GM12878 (cell line): ENCODE results near the gene ZNF804A. TPM values are rescaled to one million over a fixed set of nuclear protein-coding genes. Genes with fewer than 3 reads are reported as not detected.

ENCODE experiments used
- ATAC-seq: fragments of 200-7000 bp; cut with Tn5 transposase; 3 replicates; pipeline ENCODE4 v1.9.1; 2020; ENCODE audit warnings: mild to moderate bottlenecking, moderate library complexity
- BruUV-seq: library from RNA; stranded (reverse); fragments of 400-500 nt; replicated peaks from 2 replicates; lab custom pipeline; 2021; lab: Mats Ljungman, UMichigan
- CTCF ChIA-PET: fragments of 300-600 bp; sonication (Branson Sonifier 250); formaldehyde crosslinking; extraction: SDS; loops from one replicate; lab custom pipeline; 2021; ENCODE audit warnings: inconsistent platforms; lab: Yijun Ruan, JAX
- POLR2A ChIA-PET: fragments of 350-600 bp; formaldehyde crosslinking; extraction: SDS; loops from one replicate; lab custom pipeline; 2021; ENCODE audit warnings: inconsistent platforms; lab: Charles Lee
- RAD21 ChIA-PET: fragments of 300-600 bp; sonication (Branson Sonifier 250); formaldehyde crosslinking; loops from one replicate; lab custom pipeline; 2023; ENCODE audit warnings: antibody characterized with exemption; ENCODE audit not compliant: unreplicated experiment; lab: Charles Lee
- SMC1A ChIA-PET: fragments of 300-600 bp; sonication (Branson Sonifier 250); formaldehyde crosslinking; loops from one replicate; lab custom pipeline; 2023; ENCODE audit not compliant: unreplicated experiment, uncharacterized antibody; lab: Charles Lee
- DNase-seq: peaks from one replicate; pipeline ENCODE4 v3.0.0-alpha.2; 2011; ENCODE audit warnings: low read depth, low spot score
- FAIRE-seq: peaks from 3 replicates; lab custom pipeline; 2011; peaks lifted over from hg19 to GRCh38; lab: Jason Lieb, UNC
- H2AFZ ChIP-seq: 2 replicates; pipeline ENCODE4 v1.6.0; 2011; ENCODE audit warnings: low read depth, low read length, control low read depth; ENCODE audit not compliant: control insufficient read depth
- H3K27ac ChIP-seq: 2 replicates; pipeline ENCODE4 v1.5.1; 2011; ENCODE audit warnings: control low read depth; ENCODE audit not compliant: control insufficient read depth, insufficient read depth
- H3K27me3 ChIP-seq, 2 experiments: replicated peaks in 1 of 2; 2 replicates each; pipeline versions ENCODE4 v1.6.0 to v1.6.1; 2011; ENCODE audit warnings: low read length in 1 of 2; ENCODE audit not compliant: control insufficient read depth in 2 of 2, insufficient read depth in 2 of 2
- H3K36me3 ChIP-seq, 2 experiments: 2 replicates each; pipeline ENCODE4 v1.5.1; 2011; ENCODE audit warnings: low read length in 1 of 2; ENCODE audit not compliant: control insufficient read depth in 2 of 2, insufficient read depth in 2 of 2
- H3K4me1 ChIP-seq: 2 replicates; pipeline ENCODE4 v1.6.1; 2011; ENCODE audit warnings: mild to moderate bottlenecking, low read length, moderate library complexity, mixed read lengths; ENCODE audit not compliant: control insufficient read depth, insufficient read depth
- H3K4me2 ChIP-seq: 2 replicates; pipeline ENCODE4 v1.6.0; 2011; ENCODE audit warnings: control low read depth; ENCODE audit not compliant: control insufficient read depth, insufficient read depth
- H3K4me3 ChIP-seq: fragments of 200-600 bp; sonication (generic); 2 replicates; pipeline ENCODE4 v1.5.1; 2016
- H3K79me2 ChIP-seq: 2 replicates; pipeline ENCODE4 v1.6.0; 2011; ENCODE audit warnings: low read length; ENCODE audit not compliant: control insufficient read depth, insufficient read depth
- H3K9ac ChIP-seq: 2 replicates; pipeline ENCODE4 v1.8.0; 2011; ENCODE audit warnings: low read length, control low read depth, mixed read lengths; ENCODE audit not compliant: control insufficient read depth, insufficient read depth
- H3K9me3 ChIP-seq: replicated peaks from 3 replicates; pipeline ENCODE4 v1.5.1; 2011; ENCODE audit warnings: mild to moderate bottlenecking, low read length; ENCODE audit not compliant: control insufficient read depth, insufficient read depth
- H4K20me1 ChIP-seq: 2 replicates; pipeline ENCODE4 v1.6.0; 2011; ENCODE audit not compliant: control insufficient read depth, insufficient read depth
- BCLAF1 ChIP-seq: fragments of 450-650 bp; IDR thresholded peaks from 2 replicates; pipeline ENCODE4 v1.6.1; 2017; ENCODE audit warnings: antibody characterized with exemption, mild to moderate bottlenecking, moderate library complexity
- HCFC1 ChIP-seq: fragments of 150-350 bp; IDR thresholded peaks from 2 replicates; pipeline ENCODE4 v1.6.1; 2014; ENCODE audit warnings: low read length
- LARP7 ChIP-seq: fragments of 450-650 bp; IDR thresholded peaks from 2 replicates; pipeline ENCODE4 v1.6.1; 2017; ENCODE audit warnings: mild to moderate bottlenecking
- POU2F2 ChIP-seq: IDR thresholded peaks from 3 replicates; pipeline ENCODE4 v1.6.1; 2011; ENCODE audit warnings: low read depth, mild to moderate bottlenecking, low read length, borderline replicate concordance
- REST ChIP-seq: IDR thresholded peaks from 2 replicates; pipeline ENCODE4 v1.6.1; 2012; ENCODE audit warnings: mild to moderate bottlenecking, low read depth, low read length
- SIX5 ChIP-seq: IDR thresholded peaks from 2 replicates; pipeline ENCODE4 v1.6.1; 2011; ENCODE audit warnings: mild to moderate bottlenecking, low read depth, low read length, moderate library complexity; ENCODE audit not compliant: severe bottlenecking
- SMC3 ChIP-seq: IDR thresholded peaks from 2 replicates; pipeline ENCODE4 v1.6.1; 2011; ENCODE audit warnings: low read length, improper control_type of control experiment, borderline replicate concordance
- TCF7 ChIP-seq: IDR thresholded peaks from 2 replicates; pipeline ENCODE4 v1.6.1; 2014; ENCODE audit warnings: antibody characterized with exemption, borderline replicate concordance
- USF2 ChIP-seq: IDR thresholded peaks from 2 replicates; pipeline ENCODE4 v1.6.1; 2011; ENCODE audit warnings: low read depth, low read length, improper control_type of control experiment, borderline replicate concordance
- ZBTB11 ChIP-seq: fragments of 450-650 bp; formaldehyde crosslinking; IDR thresholded peaks from 2 replicates; pipeline ENCODE4 v1.5.0; 2022; ENCODE audit warnings: mild to moderate bottlenecking, missing genetic modification characterization
- WGBS: methylation state at CpG from one replicate; pipeline ENCODE4 v1.1.6; 2016; ENCODE audit warnings: low lambda C conversion rate; ENCODE audit not compliant: insufficient replicate concordance, insufficient coverage; ENCODE audit errors: missing lambda C conversion rate; 5-methylcytosine and 5-hydroxymethylcytosine counted together
- in situ Hi-C: fragments of 300-500 bp; cut with MboI; formaldehyde crosslinking; loops from 9 replicates; pipeline ENCODE4 v1.14.3; 2018; ENCODE audit warnings: mixed read lengths
- intact Hi-C: fragments of 100-400 bp; cut with micrococcal nuclease; formaldehyde crosslinking; loops from one replicate; pipeline ENCODE4 v1.14.2; 2022; ENCODE audit not compliant: unreplicated experiment
- polyA plus RNA-seq, 11 experiments: library from polyadenylated mRNA; depleted of rRNA in 4 of 11; unstranded in 6 of 11; stranded (reverse) in 5 of 11; fragments of >200 nt; fragmentation: Nextera tagmentation in 4 of 11; fragmentation: Illumina TruSeq in 1 of 11; extraction: Ambion mirVana in 4 of 11; extraction: Trizol in 1 of 11; gene quantifications; 1 replicate in 1 of 11; 2 replicates in 10 of 11; pipeline versions ENCODE4 v1.2.1 to v1.2.3, GENCODE V29; 2011 to 2016; ENCODE audit warnings: inconsistent platforms in 2 of 11, missing spikeins in 2 of 11, low read depth in 1 of 11
- total RNA-seq, 4 experiments: library from RNA; depleted of rRNA in 3 of 4; stranded (reverse); fragments of >200 nt in 3 of 4; fragmentation: Illumina TruSeq in 1 of 4; extraction: Trizol in 1 of 4; gene quantifications; 2 replicates each; pipeline versions ENCODE4 v1.2.1 to v1.2.3, GENCODE V29; 2013 to 2021

Gene ZNF804A
- total and polyA plus RNA-seq, 10 of the 15 experiments (the other 5 are each of a cell fraction or from before 2014, with no cell fraction given): 0.19 to 2.3 (median 1.4) TPM

GRCh38 chr2:184860744-184861143 is 262.4 kb downstream of the ZNF804A start:
- in situ Hi-C loops: no loop called here
- Histone ChIP-seq H3K4me2 (no peak overlapping the region), H3K9me3 (peaks cover 4% of the 10 kb centered on the region; the same call in 1 of the 3 replicates), H3K4me3 (no peak overlapping the region), H3K9ac (no peak overlapping the region), H3K27me3 (no peaks in the 10 kb centered on the region), H4K20me1 (no peaks in the 10 kb centered on the region), H2AFZ (no peak overlapping the region), H3K79me2 (no peaks in the 10 kb centered on the region), H3K27ac (no peak overlapping the region), H3K4me1 (no peaks in the 10 kb centered on the region), H3K36me3 (no peaks in the 10 kb centered on the region)
- ChIA-PET POLR2A (no interaction called here), RAD21 (no interaction called here), CTCF (no interaction called here), SMC1A (no interaction called here)
- no TSS peak for BruUV-seq
- intact Hi-C loops: no loop called here
- no peak for DNase-seq
- FAIRE-seq: no peak
- WGBS: 18% methylated on average over 2 of the region's 2 CpGs
- no peak for ATAC-seq
- TF ChIP-seq ZBTB11 (CRISPR knock-in tag): no peak
- no peak for TF ChIP-seq SMC3
- no peak for TF ChIP-seq BCLAF1
- no peak for TF ChIP-seq LARP7
- no peak for TF ChIP-seq HCFC1
- TF ChIP-seq REST: no peak
- no peak for TF ChIP-seq TCF7
- TF ChIP-seq POU2F2: no peak
- TF ChIP-seq SIX5: no peak
- TF ChIP-seq USF2: no peak
